GM20000 (cell line): ENCODE results near the gene DNASE2B.

Source experiments
- DNase-seq: peaks from one replicate; pipeline ENCODE4 v3.0.0; 2012; ENCODE audit warnings: low spot score
- TF ChIP-seq, protein P1 (sequence below): IDR thresholded peaks from 2 replicates; pipeline ENCODE4 v1.5.1; 2012; ENCODE audit warnings: mild to moderate bottlenecking, control low read depth; ENCODE audit errors: extremely low read depth, missing control alignments

DNASE2B gene

DNA sequence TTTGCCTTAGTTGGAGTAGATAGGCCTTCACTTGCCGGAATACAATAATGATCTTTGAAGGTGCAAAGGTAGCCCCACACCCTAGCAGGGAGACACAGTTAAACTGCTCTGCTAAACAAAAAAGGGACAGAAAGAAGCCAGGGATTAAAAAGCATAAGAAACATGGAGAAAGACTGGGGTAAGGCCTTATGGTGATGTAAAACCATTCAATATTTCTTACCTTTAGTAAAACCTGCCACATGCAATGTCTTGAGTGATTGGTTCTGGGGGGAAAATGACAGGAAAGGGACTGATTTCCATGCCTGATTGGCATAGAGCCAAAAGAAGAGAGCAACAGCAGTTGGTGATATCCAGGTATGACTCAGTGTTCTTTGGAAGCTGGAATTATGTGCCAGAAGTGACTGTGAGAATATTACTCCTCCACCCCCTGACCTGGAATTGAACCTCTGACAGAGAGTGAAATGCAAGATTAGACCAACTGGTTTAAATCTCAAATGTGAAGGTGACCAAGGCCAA lies 8.1 kb downstream of the DNASE2B start:
- DNase-seq = no peak
- TF ChIP-seq, protein P1, sequence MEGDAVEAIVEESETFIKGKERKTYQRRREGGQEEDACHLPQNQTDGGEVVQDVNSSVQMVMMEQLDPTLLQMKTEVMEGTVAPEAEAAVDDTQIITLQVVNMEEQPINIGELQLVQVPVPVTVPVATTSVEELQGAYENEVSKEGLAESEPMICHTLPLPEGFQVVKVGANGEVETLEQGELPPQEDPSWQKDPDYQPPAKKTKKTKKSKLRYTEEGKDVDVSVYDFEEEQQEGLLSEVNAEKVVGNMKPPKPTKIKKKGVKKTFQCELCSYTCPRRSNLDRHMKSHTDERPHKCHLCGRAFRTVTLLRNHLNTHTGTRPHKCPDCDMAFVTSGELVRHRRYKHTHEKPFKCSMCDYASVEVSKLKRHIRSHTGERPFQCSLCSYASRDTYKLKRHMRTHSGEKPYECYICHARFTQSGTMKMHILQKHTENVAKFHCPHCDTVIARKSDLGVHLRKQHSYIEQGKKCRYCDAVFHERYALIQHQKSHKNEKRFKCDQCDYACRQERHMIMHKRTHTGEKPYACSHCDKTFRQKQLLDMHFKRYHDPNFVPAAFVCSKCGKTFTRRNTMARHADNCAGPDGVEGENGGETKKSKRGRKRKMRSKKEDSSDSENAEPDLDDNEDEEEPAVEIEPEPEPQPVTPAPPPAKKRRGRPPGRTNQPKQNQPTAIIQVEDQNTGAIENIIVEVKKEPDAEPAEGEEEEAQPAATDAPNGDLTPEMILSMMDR = no peak

DNA sequence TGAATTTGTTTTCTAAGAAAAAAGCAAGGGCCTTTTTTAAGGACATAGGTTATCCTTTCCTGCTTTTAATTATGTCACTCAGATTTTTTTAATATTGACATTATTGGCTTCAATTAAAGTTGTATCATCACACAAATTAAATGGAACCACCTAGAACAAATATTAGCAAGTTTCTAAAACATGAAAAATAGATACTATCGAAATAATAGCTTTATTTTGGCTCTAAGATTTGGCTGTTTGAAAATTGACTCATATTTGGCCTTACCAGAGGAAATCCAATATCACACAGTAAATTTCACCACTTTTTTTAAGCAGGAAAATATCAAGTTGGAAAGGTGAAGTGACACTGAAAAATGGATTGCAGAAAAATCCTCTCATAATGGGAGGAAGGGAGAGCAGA lies 9.2 kb downstream of the DNASE2B start:
- TF ChIP-seq, protein P1 = no peak
- DNase-seq = no peak

DNA sequence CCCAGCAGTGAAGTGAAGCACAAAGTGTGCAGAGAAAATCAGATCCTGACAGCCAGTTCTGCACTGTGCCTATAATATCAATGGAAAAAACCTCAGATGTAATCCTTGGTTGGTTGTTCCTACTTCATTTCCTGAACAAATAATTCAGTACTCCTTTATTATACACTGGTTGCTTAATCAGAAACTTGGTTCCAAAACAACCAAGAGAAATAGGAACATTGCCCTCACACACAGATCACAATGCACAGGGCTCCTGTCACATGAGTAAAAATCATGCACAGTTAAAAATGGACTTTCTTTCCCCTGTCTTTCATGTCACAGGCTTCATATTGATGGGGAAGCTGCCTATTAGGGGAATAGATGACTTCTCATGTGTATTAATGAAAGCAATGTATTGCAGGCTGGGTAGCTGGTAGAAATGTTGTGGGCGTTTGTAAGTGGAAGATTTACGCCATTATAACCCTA lies 9.7 kb downstream of the DNASE2B start:
- no peak for DNase-seq
- TF ChIP-seq, protein P1 = no peak

DNA sequence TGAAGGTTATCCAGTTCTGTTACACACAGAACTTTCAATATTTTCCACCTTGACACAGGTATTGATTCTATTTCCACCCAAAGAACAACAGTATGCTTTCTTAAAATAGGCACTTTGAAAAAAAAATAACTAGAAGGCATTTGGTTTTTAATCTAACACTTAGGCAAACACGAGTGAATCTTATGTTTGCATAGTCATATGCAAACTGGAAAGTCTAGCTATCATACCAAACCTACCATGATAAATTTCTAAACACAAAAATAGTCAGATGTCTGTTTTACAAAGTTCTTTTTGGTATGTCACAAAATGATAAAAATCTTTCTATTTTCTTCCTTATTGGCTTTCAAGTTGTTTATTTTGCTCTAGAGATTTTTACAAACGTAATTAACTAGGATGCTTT lies 11.6 kb downstream of the DNASE2B start:
- DNase-seq = no peak
- TF ChIP-seq, protein P1 = no peak

DNA sequence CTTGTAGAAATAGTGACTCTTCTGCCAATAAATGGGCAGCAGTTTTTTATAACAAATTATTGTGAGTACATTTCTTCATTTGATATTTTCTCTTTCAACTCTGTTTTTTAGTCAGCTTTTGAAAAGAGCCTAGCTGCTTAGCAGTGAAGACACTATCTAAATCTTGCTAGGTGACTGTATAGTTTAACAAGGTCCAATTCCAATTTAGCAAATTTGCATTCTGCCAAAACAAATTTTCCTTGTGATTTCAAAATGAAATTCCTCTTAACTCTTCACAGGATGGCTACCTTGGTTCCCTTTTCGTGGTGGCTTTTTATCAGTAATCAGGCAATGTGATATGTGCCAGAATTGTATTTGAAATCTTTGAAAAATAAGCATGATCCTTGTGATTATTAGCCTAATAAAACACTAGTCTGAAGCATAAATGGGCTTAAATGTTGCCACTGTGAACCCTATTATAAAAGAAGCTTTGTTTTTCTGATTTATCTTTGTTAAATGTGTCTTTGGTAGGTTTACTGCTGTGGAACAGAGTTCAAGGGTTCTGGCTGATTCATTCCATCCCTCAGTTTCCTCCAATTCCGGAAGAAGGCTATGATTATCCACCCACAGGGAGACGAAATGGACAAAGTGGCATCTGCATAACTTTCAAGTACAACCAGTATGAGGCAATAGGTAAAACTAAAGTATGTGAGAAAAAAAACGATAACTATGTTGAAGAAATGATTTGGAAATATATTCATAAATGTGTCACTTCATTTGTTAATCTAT lies 12.2 kb downstream of the DNASE2B start:
- TF ChIP-seq, protein P1 = no peak

DNA sequence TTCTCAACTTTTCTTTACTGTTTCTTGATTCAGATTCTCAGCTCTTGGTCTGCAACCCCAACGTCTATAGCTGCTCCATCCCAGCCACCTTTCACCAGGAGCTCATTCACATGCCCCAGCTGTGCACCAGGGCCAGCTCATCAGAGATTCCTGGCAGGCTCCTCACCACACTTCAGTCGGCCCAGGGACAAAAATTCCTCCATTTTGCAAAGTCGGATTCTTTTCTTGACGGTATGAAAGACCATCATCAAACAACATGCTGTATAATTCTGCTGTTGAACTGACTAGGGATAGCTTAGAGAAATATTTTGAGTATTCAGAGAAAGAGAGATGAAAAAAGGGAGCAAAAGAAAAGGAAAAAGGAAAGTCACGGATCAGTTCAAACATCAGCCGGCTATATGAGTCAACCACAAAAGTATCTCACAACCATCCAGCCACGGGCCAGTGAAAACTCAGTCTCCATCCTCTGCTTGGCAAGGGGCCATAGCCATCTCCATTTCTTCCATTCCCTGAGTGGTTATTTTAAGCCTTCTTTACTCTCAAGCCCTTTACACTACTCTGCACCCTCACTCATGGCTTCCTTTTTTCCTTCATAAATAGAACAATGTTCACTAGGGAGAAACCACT lies 14.1 kb downstream of the DNASE2B start:
- DNase-seq = no peak
- TF ChIP-seq, protein P1 = no peak

More for the DNA sequence above, 12.2 kb downstream of the DNASE2B start:
- no peak for DNase-seq

DNA sequence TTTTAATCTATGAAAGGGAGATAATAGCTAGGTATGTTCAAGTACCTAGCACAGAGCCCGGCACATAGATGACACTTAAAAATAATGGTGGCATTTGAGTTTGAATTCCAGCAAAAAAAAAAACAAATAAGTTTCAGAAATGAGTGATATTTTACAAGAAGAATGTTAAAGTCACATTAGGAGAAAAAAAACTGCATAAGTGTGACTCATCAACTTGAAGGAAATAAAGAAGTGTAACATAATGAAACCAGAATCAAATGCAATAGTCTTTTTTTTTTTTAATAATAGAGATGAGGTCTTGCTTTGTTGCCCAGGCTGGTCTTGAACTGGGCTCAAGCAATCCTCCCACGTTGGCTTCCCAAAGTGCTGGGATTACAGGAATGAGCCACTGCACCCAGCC lies 17.1 kb downstream of the DNASE2B start:
- TF ChIP-seq, protein P1 = no peak
- DNase-seq = no peak
